KMS-11 (cell line): ENCODE results near the gene MCTP2.
"Not testable (repeated sequence)": the region's sequence is repeated elsewhere in the genome, so short reads cannot be mapped to it uniquely, and the experiment has no call there.

Experiments used
- H2AFZ ChIP-seq: fragments of 200-600 bp; sonication (generic); 2 replicates; pipeline ENCODE4 v1.6.1; 2016; ENCODE audit warnings: antibody characterized with exemption, mixed run types, low read depth
- H3K27ac ChIP-seq: fragments of 200-600 bp; sonication (generic); 2 replicates; pipeline ENCODE4 v1.6.1; 2016; ENCODE audit warnings: mild to moderate bottlenecking, mixed run types
- H3K27me3 ChIP-seq: fragments of 200-600 bp; sonication (generic); 2 replicates; pipeline ENCODE4 v1.6.1; 2017; ENCODE audit warnings: mild to moderate bottlenecking, low read depth, mixed run types, moderate library complexity; ENCODE audit not compliant: insufficient read depth
- H3K36me3 ChIP-seq: fragments of 200-600 bp; sonication (generic); 2 replicates; pipeline ENCODE4 v1.6.1; 2017; ENCODE audit warnings: mild to moderate bottlenecking, mixed run types; ENCODE audit not compliant: insufficient read depth
- H3K4me1 ChIP-seq: fragments of 200-600 bp; sonication (generic); 2 replicates; pipeline ENCODE4 v1.6.1; 2016; ENCODE audit warnings: mild to moderate bottlenecking, low read depth, mixed run types; ENCODE audit not compliant: poor library complexity, severe bottlenecking
- H3K4me2 ChIP-seq: fragments of 200-600 bp; sonication (generic); 2 replicates; pipeline ENCODE4 v1.7.0; 2016; ENCODE audit warnings: mild to moderate bottlenecking, mixed run types
- H3K4me3 ChIP-seq: fragments of 200-600 bp; sonication (generic); IDR thresholded peaks from 2 replicates; pipeline ENCODE4 v1.6.1; 2017; ENCODE audit warnings: low read depth, low read length, mixed read lengths; ENCODE audit not compliant: insufficient read depth
- H3K79me2 ChIP-seq: fragments of 200-600 bp; sonication (generic); 2 replicates; pipeline ENCODE4 v1.6.1; 2016; ENCODE audit warnings: low read depth, mixed run types; ENCODE audit not compliant: insufficient read depth
- H3K9ac ChIP-seq: fragments of 200-600 bp; sonication (generic); 2 replicates; pipeline ENCODE4 v1.6.1; 2016; ENCODE audit warnings: mild to moderate bottlenecking, mixed run types
- H4K20me1 ChIP-seq: fragments of 200-600 bp; sonication (generic); 2 replicates; pipeline ENCODE4 v1.6.1; 2016; ENCODE audit warnings: mild to moderate bottlenecking, mixed run types; ENCODE audit not compliant: insufficient read depth
- CTCF ChIP-seq: fragments of 200-600 bp; sonication (generic); conservative IDR thresholded peaks from 2 replicates; pipeline ENCODE4 v1.6.1; 2017; ENCODE audit warnings: low read depth, mild to moderate bottlenecking, antibody characterized with exemption, low read length, moderate library complexity, mixed read lengths

The MCTP2 gene

GRCh38 chr15:94252906-94253491, 21.6 kb downstream of the MCTP2 start:
- Histone ChIP-seq H3K9ac (no peak overlapping the region), H3K4me3 (no peak overlapping the region), H3K4me1 (no peaks in the 10 kb centered on the region), H3K27me3 (no peaks in the 10 kb centered on the region), H3K27ac (no peak overlapping the region), H3K79me2 (no peaks in the 10 kb centered on the region), H4K20me1 (no peaks in the 10 kb centered on the region), H3K4me2 (no peak overlapping the region), H2AFZ (no peak overlapping the region), H3K36me3 (no peaks in the 10 kb centered on the region)
- TF ChIP-seq CTCF = no peak

- Histone ChIP-seq H3K9ac (no peak overlapping the region), H3K27me3 (no peaks in the 10 kb centered on the region), H3K4me3 (no peak overlapping the region), H3K27ac (no peak overlapping the region), H3K4me2 (no peak overlapping the region), H3K79me2 (no peaks in the 10 kb centered on the region), H2AFZ (no peak overlapping the region), H3K4me1 (no peaks in the 10 kb centered on the region), H3K36me3 (no peaks in the 10 kb centered on the region), H4K20me1 (no peaks in the 10 kb centered on the region)
- TF ChIP-seq CTCF = no peak
These were observed 22.4 kb downstream of the MCTP2 start for GRCh38 chr15:94253742-94254141.

GRCh38 chr15:94255540-94255939, 24.2 kb downstream of the MCTP2 start:
- Histone ChIP-seq H3K27ac (no peak overlapping the region), H3K4me3 (no peak overlapping the region), H3K9ac (no peak overlapping the region), H4K20me1 (no peaks in the 10 kb centered on the region), H3K4me1 (no peaks in the 10 kb centered on the region), H3K79me2 (no peaks in the 10 kb centered on the region), H3K27me3 (no peaks in the 10 kb centered on the region), H3K4me2 (no peak overlapping the region), H2AFZ (no peak overlapping the region), H3K36me3 (no peaks in the 10 kb centered on the region)
- TF ChIP-seq CTCF = no peak

- Histone ChIP-seq H4K20me1 (no peaks in the 10 kb centered on the region), H3K36me3 (no peaks in the 10 kb centered on the region), H3K27me3 (no peaks in the 10 kb centered on the region), H3K9ac (no peak overlapping the region), H3K4me3 (no peak overlapping the region), H3K4me1 (no peaks in the 10 kb centered on the region), H3K79me2 (no peaks in the 10 kb centered on the region), H2AFZ (no peak overlapping the region), H3K27ac (no peak overlapping the region), H3K4me2 (no peak overlapping the region)
- TF ChIP-seq CTCF = no peak
These were observed 25.1 kb downstream of the MCTP2 start for GRCh38 chr15:94256511-94256910.

GRCh38 chr15:94257776-94258175, 26.4 kb downstream of the MCTP2 start:
- H3K36me3 ChIP-seq, H2AFZ ChIP-seq, H3K9ac ChIP-seq, H3K27me3 ChIP-seq, H4K20me1 ChIP-seq, H3K79me2 ChIP-seq, H3K27ac ChIP-seq, H3K4me1 ChIP-seq, H3K4me3 ChIP-seq, H3K4me2 ChIP-seq: not testable (repeated sequence)
